ENCODE data around the gene EGR2. TPM values are rescaled to one million over a fixed set of nuclear protein-coding genes. Genes with fewer than 3 reads are reported as not detected.

Gene EGR2
- total RNA-seq, 1 experiment from 2014 or later: 0.82 TPM

GRCh38 chr10:62858364-62858763 lies 42.2 kb upstream of the EGR2 start:
- no peak overlapping the region for H3K4me3 ChIP-seq (ENCODE audit: low read depth in 2 of 2, low read length in 2 of 2)
- H3K9me3 ChIP-seq (ENCODE audit: control insufficient read depth, insufficient read depth, low read depth, low read length): no peaks in the 10 kb centered on the region
- ATAC-seq: no peak
- ChIA-PET POLR2A (no interaction called here), CTCF (no interaction called here)
- H3K36me3 ChIP-seq (ENCODE audit: control insufficient read depth, insufficient read depth, low read length): no peaks in the 10 kb centered on the region
- no TSS peak for BruUV-seq (replicated peaks)
- TF ChIP-seq TCF7L2 (IDR thresholded peaks at IDR 0.05; ENCODE audit: low read depth, low read length): no peak
- no peak for TF ChIP-seq REST (IDR thresholded peaks at IDR 0.05; ENCODE audit: insufficient read depth in 1 of 2, low read depth in 2 of 2, low read length in 1 of 2)
- TF ChIP-seq CTCF (IDR thresholded peaks at IDR 0.05): no peak
- no peak for TF ChIP-seq POLR2AphosphoS5 (IDR thresholded peaks at IDR 0.05; ENCODE audit: low read depth, low read length)
- TF ChIP-seq SIN3A (IDR thresholded peaks at IDR 0.05; ENCODE audit: borderline replicate concordance, insufficient read depth, low read depth, low read length): no peak
- no peak for DNase-seq (ENCODE audit: low read depth, low spot score)
- in situ Hi-C loops (cut with HindIII; ENCODE audit: low pct_unique_long_range_greater_than_20kb, low sequenced_read_pairs): no loop called here
- H3K27me3 ChIP-seq (ENCODE audit: control insufficient read depth, insufficient read depth, low read length): peaks cover 24% of the 10 kb centered on the region
- intact Hi-C loops (cut with micrococcal nuclease; ENCODE audit: unreplicated experiment): no loop called here
- no peak overlapping the region for H3K27ac ChIP-seq (ENCODE audit: low read length)
- H3K4me1 ChIP-seq (ENCODE audit: control insufficient read depth, insufficient read depth, low read length): no peaks in the 10 kb centered on the region

GRCh38 chr10:62856021-62856420 lies 39.9 kb upstream of the EGR2 start:
- POLR2A ChIA-PET: no interaction called here
- ATAC-seq: no peak
- Histone ChIP-seq H3K4me1 (ENCODE audit: control insufficient read depth, insufficient read depth, low read length) (no peaks in the 10 kb centered on the region), H3K4me3 (ENCODE audit: low read depth in 2 of 2, low read length in 2 of 2) (no peak overlapping the region), H3K27me3 (ENCODE audit: control insufficient read depth, insufficient read depth, low read length) (peaks cover 32% of the 10 kb centered on the region), H3K36me3 (ENCODE audit: control insufficient read depth, insufficient read depth, low read length) (no peaks in the 10 kb centered on the region), H3K9me3 (ENCODE audit: control insufficient read depth, insufficient read depth, low read depth, low read length) (no peaks in the 10 kb centered on the region), H3K27ac (ENCODE audit: low read length) (no peak overlapping the region)
- no peak for TF ChIP-seq CTCF (IDR thresholded peaks at IDR 0.05)
- in situ Hi-C loops (cut with HindIII; ENCODE audit: low pct_unique_long_range_greater_than_20kb, low sequenced_read_pairs) (no loop called here), intact Hi-C loops (cut with micrococcal nuclease; ENCODE audit: unreplicated experiment) (no loop called here)
- DNase-seq (ENCODE audit: low read depth, low spot score): no peak
- no TSS peak for BruUV-seq (replicated peaks)
- CTCF ChIA-PET: no interaction called here

- intact Hi-C loops (cut with micrococcal nuclease; ENCODE audit: unreplicated experiment): no loop called here
- in situ Hi-C loops (cut with HindIII; ENCODE audit: low pct_unique_long_range_greater_than_20kb, low sequenced_read_pairs): no loop called here
- TF ChIP-seq POLR2AphosphoS5 (IDR thresholded peaks at IDR 0.05; ENCODE audit: low read depth, low read length) (no peak), SIN3A (IDR thresholded peaks at IDR 0.05; ENCODE audit: borderline replicate concordance, insufficient read depth, low read depth, low read length) (no peak), TCF7L2 (IDR thresholded peaks at IDR 0.05; ENCODE audit: low read depth, low read length) (no peak), CTCF (IDR thresholded peaks at IDR 0.05) (no peak), REST (IDR thresholded peaks at IDR 0.05; ENCODE audit: insufficient read depth in 1 of 2, low read depth in 2 of 2, low read length in 1 of 2) (no peak)
- POLR2A ChIA-PET: no interaction called here
- no peak overlapping the region for H3K4me3 ChIP-seq (ENCODE audit: low read depth in 2 of 2, low read length in 2 of 2)
- H3K4me1 ChIP-seq (ENCODE audit: control insufficient read depth, insufficient read depth, low read length): no peaks in the 10 kb centered on the region
- H3K27ac ChIP-seq (ENCODE audit: low read length): no peak overlapping the region
- H3K9me3 ChIP-seq (ENCODE audit: control insufficient read depth, insufficient read depth, low read depth, low read length): no peaks in the 10 kb centered on the region
- no TSS peak for BruUV-seq (replicated peaks)
- DNase-seq (ENCODE audit: low read depth, low spot score): no peak
- no peaks in the 10 kb centered on the region for H3K36me3 ChIP-seq (ENCODE audit: control insufficient read depth, insufficient read depth, low read length)
- CTCF ChIA-PET: interaction anchor here (0.6 kb wide), 1 partner anchor 36 kb away, joined by 4 read pairs; no protein-coding TSS in a partner anchor
- H3K27me3 ChIP-seq (ENCODE audit: control insufficient read depth, insufficient read depth, low read length): peaks cover 33% of the 10 kb centered on the region
- no peak for ATAC-seq
Measured at GRCh38 chr10:62853710-62854109, 37.5 kb upstream of the EGR2 start.

Measured in Panc1 (cell line).